ENCODE results near the gene RELL1.

RELL1 gene

GRCh38 chr4:37665333-37666320 is 20.5 kb downstream of the RELL1 start:
- no peak for DNase-seq (ENCODE audit: low spot score)

- no peak for DNase-seq (ENCODE audit: low spot score)
These were observed 21.5 kb downstream of the RELL1 start for GRCh38 chr4:37664696-37665095.

GRCh38 chr4:37663552-37663951 is 22.6 kb downstream of the RELL1 start:
- DNase-seq (ENCODE audit: low spot score): no peak

GRCh38 chr4:37662861-37663390 is 23.2 kb downstream of the RELL1 start:
- peak; percentile 65 for DNase-seq (ENCODE audit: low spot score)

- DNase-seq (ENCODE audit: low spot score): no peak
These were observed 23.9 kb downstream of the RELL1 start for GRCh38 chr4:37662251-37662650.

- DNase-seq (ENCODE audit: low spot score): no peak
These were observed 24.4 kb downstream of the RELL1 start for GRCh38 chr4:37661772-37662171.

- no peak for DNase-seq (ENCODE audit: low spot score)
These were observed 26.5 kb downstream of the RELL1 start for GRCh38 chr4:37659696-37660095.

- no peak for DNase-seq (ENCODE audit: low spot score)
These were observed 29.5 kb downstream of the RELL1 start for GRCh38 chr4:37656649-37657048.

GRCh38 chr4:37653601-37654000 is 32.6 kb downstream of the RELL1 start:
- no peak for DNase-seq (ENCODE audit: low spot score)

GRCh38 chr4:37652747-37653527 is 33.2 kb downstream of the RELL1 start:
- DNase-seq (ENCODE audit: low spot score): no peak

- no peak for DNase-seq (ENCODE audit: low spot score)
These were observed 34.3 kb downstream of the RELL1 start for GRCh38 chr4:37651781-37652377.

- DNase-seq (ENCODE audit: low spot score): no peak
These were observed 35.7 kb downstream of the RELL1 start for GRCh38 chr4:37650481-37650880.

GRCh38 chr4:37649268-37649667 is 36.9 kb downstream of the RELL1 start:
- DNase-seq (ENCODE audit: low spot score): no peak

- DNase-seq (ENCODE audit: low spot score): no peak
These were observed 37.9 kb downstream of the RELL1 start for GRCh38 chr4:37648084-37648817.

- no peak for DNase-seq (ENCODE audit: low spot score)
These were observed 39.9 kb downstream of the RELL1 start for GRCh38 chr4:37646247-37646646.

- no peak for DNase-seq (ENCODE audit: low spot score)
These were observed 40.4 kb downstream of the RELL1 start for GRCh38 chr4:37645736-37646135.

GRCh38 chr4:37644962-37645361 is 41.2 kb downstream of the RELL1 start:
- no peak for DNase-seq (ENCODE audit: low spot score)

GRCh38 chr4:37641886-37642849 is 44.0 kb downstream of the RELL1 start:
- DNase-seq (ENCODE audit: low spot score): no peak

GRCh38 chr4:37641352-37641751 is 44.8 kb downstream of the RELL1 start:
- DNase-seq (ENCODE audit: low spot score): no peak

- no peak for DNase-seq (ENCODE audit: low spot score)
These were observed 46.5 kb downstream of the RELL1 start for GRCh38 chr4:37639551-37640285.

All from cerebellar cortex (tissue), 1 donor.